ENCODE measurements around the gene PRND. TPM values are rescaled to one million over a fixed set of nuclear protein-coding genes. Genes with fewer than 3 reads are reported as not detected.
A peak's percentile ranks its signal among the peaks of the same experiment; 100 is the strongest.
"Not testable (repeated sequence)": the region's sequence is repeated elsewhere in the genome, so short reads cannot be mapped to it uniquely, and the experiment has no call there.

The PRND gene
- total RNA-seq, 1 experiment from 2014 or later: not detected

DNA sequence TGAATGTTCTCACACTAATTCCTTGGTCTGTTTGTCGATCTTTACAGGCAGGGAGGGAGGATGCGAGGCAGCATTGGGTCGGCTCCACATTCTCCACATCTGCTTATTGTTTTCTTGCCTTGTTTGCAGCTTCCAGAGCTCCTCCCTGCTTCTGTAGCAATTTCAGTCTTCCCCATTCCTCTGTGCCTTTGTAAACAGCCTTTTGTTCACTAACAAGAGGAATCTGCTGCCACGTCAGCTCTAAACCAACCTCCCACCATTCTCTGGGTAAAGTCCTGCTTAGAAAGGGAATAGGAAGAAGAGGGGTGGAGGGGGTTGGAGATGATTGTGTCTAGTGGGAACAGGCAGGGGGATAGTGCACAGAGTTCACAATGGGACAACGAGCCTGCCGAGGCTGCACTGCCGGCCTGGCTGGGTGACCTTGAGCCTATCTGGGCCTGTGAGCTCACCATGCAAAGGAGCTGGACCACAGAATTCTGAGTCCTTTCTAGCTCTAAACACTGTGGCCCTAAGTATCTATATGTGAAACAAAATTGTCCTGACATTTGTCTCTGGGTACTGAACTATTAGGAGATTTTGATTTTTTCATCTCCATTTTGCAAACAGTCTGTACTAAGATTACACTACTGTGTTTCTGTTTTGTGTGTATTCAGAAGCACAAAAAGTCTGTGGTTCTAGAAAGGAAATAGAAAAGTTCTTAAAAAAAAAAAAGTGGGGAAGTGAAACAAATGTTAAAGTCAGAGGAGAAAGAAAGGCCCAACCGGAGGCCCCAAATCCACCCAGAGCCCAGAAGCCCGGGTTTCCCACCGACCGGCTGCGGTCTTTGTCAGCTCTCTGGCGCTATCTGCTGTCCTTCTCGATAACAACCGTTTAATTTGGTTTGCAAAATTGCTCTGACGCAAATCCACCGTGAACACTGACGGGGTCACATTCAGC is 1.4 kb upstream of the PRND start:
- Histone ChIP-seq H3K27ac (ENCODE audit: low read length) (peak overlapping the region; percentile 48), H3K4me2 (ENCODE audit: low read depth, low read length, poor library complexity, severe bottlenecking) (peak overlapping the region; percentile 80)

DNA sequence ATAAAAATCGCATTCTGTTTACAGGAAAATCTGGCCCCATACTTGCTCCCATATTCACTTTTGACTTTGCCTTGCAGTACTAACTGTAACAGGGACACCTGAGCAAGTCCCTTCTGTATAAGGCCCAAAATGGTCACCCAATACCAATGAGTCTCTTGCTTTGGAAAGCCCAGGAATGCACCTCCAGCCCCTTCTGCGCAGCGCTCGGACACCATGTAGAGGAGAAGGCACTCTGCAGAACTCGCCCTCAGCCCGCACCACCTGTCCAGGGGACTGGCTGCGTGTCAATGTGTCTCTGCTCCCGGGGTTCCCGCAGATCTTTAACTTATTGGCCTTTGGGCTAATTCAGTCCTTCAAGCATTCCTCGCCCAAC is 746 bp upstream of the PRND start:
- Histone ChIP-seq H2AFZ (ENCODE audit: low read length) (peak overlapping the region; percentile 92), H3K27ac (ENCODE audit: low read length) (no peak overlapping the region), H3K27me3 (ENCODE audit: low read length) (no peaks in the 10 kb centered on the region), H4K20me1 (ENCODE audit: insufficient read depth, low read depth, low read length) (no peaks in the 10 kb centered on the region), H3K4me1 (ENCODE audit: low read length) (peaks cover 20% of the 10 kb centered on the region), H3K4me3 (ENCODE audit: low read length) (peak overlapping the region; percentile 53), H3K9ac (ENCODE audit: low read length) (peak overlapping the region; percentile 50), H3K9me2 (replicated peaks; ENCODE audit: insufficient read depth, low read length) (no peaks in the 10 kb centered on the region), H3K9me3 (ENCODE audit: low read length) (no peaks in the 10 kb centered on the region), H3K79me2 (ENCODE audit: low read length) (no peaks in the 10 kb centered on the region), H3K36me3 (ENCODE audit: insufficient read depth, low read length) (no peaks in the 10 kb centered on the region), H3K4me2 (ENCODE audit: low read depth, low read length, poor library complexity, severe bottlenecking) (peak overlapping the region; percentile 80)
- DNase-seq: no peak

More for the DNA sequence above, 1.4 kb upstream of the PRND start:
- peak; percentile 96 for DNase-seq
- H3K36me3 ChIP-seq (ENCODE audit: insufficient read depth, low read length): no peaks in the 10 kb centered on the region
- no peaks in the 10 kb centered on the region for H3K9me2 ChIP-seq (replicated peaks; ENCODE audit: insufficient read depth, low read length)
- H3K79me2 ChIP-seq (ENCODE audit: low read length): no peaks in the 10 kb centered on the region
- H3K4me3 ChIP-seq (ENCODE audit: low read length): peak overlapping the region; percentile 53
- H2AFZ ChIP-seq (ENCODE audit: low read length): peak overlapping the region; percentile 92
- peaks cover 18% of the 10 kb centered on the region for H3K4me1 ChIP-seq (ENCODE audit: low read length)
- H4K20me1 ChIP-seq (ENCODE audit: insufficient read depth, low read depth, low read length): no peaks in the 10 kb centered on the region
- no peaks in the 10 kb centered on the region for H3K27me3 ChIP-seq (ENCODE audit: low read length)
- H3K9ac ChIP-seq (ENCODE audit: low read length): peak overlapping the region; percentile 50
- no peaks in the 10 kb centered on the region for H3K9me3 ChIP-seq (ENCODE audit: low read length)

GRCh38 chr20:4722571-4722970 is 862 bp downstream of the PRND start:
- no peaks in the 10 kb centered on the region for H3K27me3 ChIP-seq (ENCODE audit: low read length)

GRCh38 chr20:4722993-4723392 is 1.3 kb downstream of the PRND start:
- Histone ChIP-seq H3K36me3 (ENCODE audit: insufficient read depth, low read length) (no peaks in the 10 kb centered on the region), H3K4me1 (ENCODE audit: low read length) (peaks cover 31% of the 10 kb centered on the region), H2AFZ (ENCODE audit: low read length) (no peak overlapping the region), H3K9me3 (ENCODE audit: low read length) (no peaks in the 10 kb centered on the region), H3K27me3 (ENCODE audit: low read length) (no peaks in the 10 kb centered on the region), H3K9ac (ENCODE audit: low read length) (no peak overlapping the region), H3K27ac (ENCODE audit: low read length) (no peak overlapping the region), H3K79me2 (ENCODE audit: low read length) (no peaks in the 10 kb centered on the region), H3K9me2 (replicated peaks; ENCODE audit: insufficient read depth, low read length) (no peaks in the 10 kb centered on the region), H3K4me2 (ENCODE audit: low read depth, low read length, poor library complexity, severe bottlenecking) (no peak overlapping the region), H4K20me1 (ENCODE audit: insufficient read depth, low read depth, low read length) (no peaks in the 10 kb centered on the region), H3K4me3 (ENCODE audit: low read length) (no peak overlapping the region)
- DNase-seq: no peak

More at GRCh38 chr20:4722571-4722970, 862 bp downstream of the PRND start:
- no peaks in the 10 kb centered on the region for H3K36me3 ChIP-seq (ENCODE audit: insufficient read depth, low read length)
- no peaks in the 10 kb centered on the region for H4K20me1 ChIP-seq (ENCODE audit: insufficient read depth, low read depth, low read length)
- H3K4me3 ChIP-seq (ENCODE audit: low read length): no peak overlapping the region
- no peak overlapping the region for H3K4me2 ChIP-seq (ENCODE audit: low read depth, low read length, poor library complexity, severe bottlenecking)
- no peak overlapping the region for H3K27ac ChIP-seq (ENCODE audit: low read length)
- H3K9me2 ChIP-seq (replicated peaks; ENCODE audit: insufficient read depth, low read length): no peaks in the 10 kb centered on the region
- peaks cover 31% of the 10 kb centered on the region for H3K4me1 ChIP-seq (ENCODE audit: low read length)
- no peak overlapping the region for H3K9ac ChIP-seq (ENCODE audit: low read length)
- no peaks in the 10 kb centered on the region for H3K9me3 ChIP-seq (ENCODE audit: low read length)
- DNase-seq: no peak
- no peak overlapping the region for H2AFZ ChIP-seq (ENCODE audit: low read length)
- no peaks in the 10 kb centered on the region for H3K79me2 ChIP-seq (ENCODE audit: low read length)

GRCh38 chr20:4723553-4723952 is 1.8 kb downstream of the PRND start:
- not testable (repeated sequence) for H2AFZ ChIP-seq (ENCODE audit: low read length); DNase-seq; H3K27ac ChIP-seq (ENCODE audit: low read length); H3K36me3 ChIP-seq (ENCODE audit: insufficient read depth, low read length); H3K4me3 ChIP-seq (ENCODE audit: low read length); H3K9me3 ChIP-seq (ENCODE audit: low read length); H3K79me2 ChIP-seq (ENCODE audit: low read length); H4K20me1 ChIP-seq (ENCODE audit: insufficient read depth, low read depth, low read length); H3K27me3 ChIP-seq (ENCODE audit: low read length); H3K4me2 ChIP-seq (ENCODE audit: low read depth, low read length, poor library complexity, severe bottlenecking); H3K9ac ChIP-seq (ENCODE audit: low read length); H3K9me2 ChIP-seq (replicated peaks; ENCODE audit: insufficient read depth, low read length)
- peaks cover 31% of the 10 kb centered on the region for H3K4me1 ChIP-seq (ENCODE audit: low read length)

DNA sequence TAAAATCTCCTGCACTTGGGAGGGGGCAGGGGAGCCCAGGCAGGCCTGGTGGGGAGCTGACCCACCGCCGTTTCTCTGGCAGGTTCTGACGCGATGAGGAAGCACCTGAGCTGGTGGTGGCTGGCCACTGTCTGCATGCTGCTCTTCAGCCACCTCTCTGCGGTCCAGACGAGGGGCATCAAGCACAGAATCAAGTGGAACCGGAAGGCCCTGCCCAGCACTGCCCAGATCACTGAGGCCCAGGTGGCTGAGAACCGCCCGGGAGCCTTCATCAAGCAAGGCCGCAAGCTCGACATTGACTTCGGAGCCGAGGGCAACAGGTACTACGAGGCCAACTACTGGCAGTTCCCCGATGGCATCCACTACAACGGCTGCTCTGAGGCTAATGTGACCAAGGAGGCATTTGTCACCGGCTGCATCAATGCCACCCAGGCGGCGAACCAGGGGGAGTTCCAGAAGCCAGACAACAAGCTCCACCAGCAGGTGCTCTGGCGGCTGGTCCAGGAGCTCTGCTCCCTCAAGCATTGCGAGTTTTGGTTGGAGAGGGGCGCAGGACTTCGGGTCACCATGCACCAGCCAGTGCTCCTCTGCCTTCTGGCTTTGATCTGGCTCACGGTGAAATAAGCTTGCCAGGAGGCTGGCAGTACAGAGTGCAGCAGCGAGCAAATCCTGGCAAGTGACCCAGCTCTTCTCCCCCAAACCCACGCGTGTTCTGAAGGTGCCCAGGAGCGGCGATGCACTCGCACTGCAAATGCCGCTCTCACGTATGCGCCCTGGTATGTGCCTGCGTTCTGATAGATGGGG is 3.0 kb downstream of the PRND start:
- Histone ChIP-seq H3K4me1 (ENCODE audit: low read length) (peaks cover 31% of the 10 kb centered on the region), H2AFZ (ENCODE audit: low read length) (no peak overlapping the region), H3K27ac (ENCODE audit: low read length) (no peak overlapping the region), H4K20me1 (ENCODE audit: insufficient read depth, low read depth, low read length) (no peaks in the 10 kb centered on the region), H3K79me2 (ENCODE audit: low read length) (no peaks in the 10 kb centered on the region), H3K9me3 (ENCODE audit: low read length) (no peaks in the 10 kb centered on the region), H3K36me3 (ENCODE audit: insufficient read depth, low read length) (no peaks in the 10 kb centered on the region), H3K9ac (ENCODE audit: low read length) (no peak overlapping the region), H3K27me3 (ENCODE audit: low read length) (no peaks in the 10 kb centered on the region), H3K4me2 (ENCODE audit: low read depth, low read length, poor library complexity, severe bottlenecking) (no peak overlapping the region), H3K4me3 (ENCODE audit: low read length) (no peak overlapping the region), H3K9me2 (replicated peaks; ENCODE audit: insufficient read depth, low read length) (no peaks in the 10 kb centered on the region)
- DNase-seq: no peak

DNA sequence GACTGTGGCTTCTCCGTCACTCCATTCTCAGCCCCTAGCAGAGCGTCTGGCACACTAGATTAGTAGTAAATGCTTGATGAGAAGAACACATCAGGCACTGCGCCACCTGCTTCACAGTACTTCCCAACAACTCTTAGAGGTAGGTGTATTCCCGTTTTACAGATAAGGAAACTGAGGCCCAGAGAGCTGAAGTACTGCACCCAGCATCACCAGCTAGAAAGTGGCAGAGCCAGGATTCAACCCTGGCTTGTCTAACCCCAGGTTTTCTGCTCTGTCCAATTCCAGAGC is 3.5 kb downstream of the PRND start:
- Histone ChIP-seq H4K20me1 (ENCODE audit: insufficient read depth, low read depth, low read length) (no peaks in the 10 kb centered on the region), H3K27ac (ENCODE audit: low read length) (no peak overlapping the region), H3K4me1 (ENCODE audit: low read length) (peaks cover 26% of the 10 kb centered on the region), H3K4me3 (ENCODE audit: low read length) (no peak overlapping the region), H3K9ac (ENCODE audit: low read length) (no peak overlapping the region), H3K27me3 (ENCODE audit: low read length) (no peaks in the 10 kb centered on the region), H3K36me3 (ENCODE audit: insufficient read depth, low read length) (no peaks in the 10 kb centered on the region), H2AFZ (ENCODE audit: low read length) (no peak overlapping the region), H3K9me2 (replicated peaks; ENCODE audit: insufficient read depth, low read length) (no peaks in the 10 kb centered on the region), H3K4me2 (ENCODE audit: low read depth, low read length, poor library complexity, severe bottlenecking) (no peak overlapping the region), H3K79me2 (ENCODE audit: low read length) (no peaks in the 10 kb centered on the region), H3K9me3 (ENCODE audit: low read length) (no peaks in the 10 kb centered on the region)
- no peak for DNase-seq

- Histone ChIP-seq H3K36me3 (ENCODE audit: insufficient read depth, low read length) (no peaks in the 10 kb centered on the region), H2AFZ (ENCODE audit: low read length) (peak overlapping the region; percentile 26; the same call in 1 of the 2 replicates), H3K79me2 (ENCODE audit: low read length) (no peaks in the 10 kb centered on the region), H3K9me3 (ENCODE audit: low read length) (no peaks in the 10 kb centered on the region), H3K4me3 (ENCODE audit: low read length) (peak overlapping the region; percentile 13; the same call in 1 of the 2 replicates), H4K20me1 (ENCODE audit: insufficient read depth, low read depth, low read length) (no peaks in the 10 kb centered on the region), H3K9ac (ENCODE audit: low read length) (no peak overlapping the region), H3K27me3 (ENCODE audit: low read length) (no peaks in the 10 kb centered on the region), H3K4me1 (ENCODE audit: low read length) (peaks cover 13% of the 10 kb centered on the region), H3K4me2 (ENCODE audit: low read depth, low read length, poor library complexity, severe bottlenecking) (peak overlapping the region; percentile 49), H3K27ac (ENCODE audit: low read length) (no peak overlapping the region), H3K9me2 (replicated peaks; ENCODE audit: insufficient read depth, low read length) (no peaks in the 10 kb centered on the region)
- DNase-seq: no peak
These were observed 5.1 kb downstream of the PRND start for GRCh38 chr20:4726710-4727397.
